Colonic mucosa (tissue), 4 donors: ENCODE measurements around the gene SLC39A3. TPM values are rescaled to one million over a fixed set of nuclear protein-coding genes. Genes with fewer than 3 reads are reported as not detected.

ENCODE experiments used
- DNase-seq: peaks from one replicate; pipeline ENCODE4 v3.0.0-alpha.2; 2020
- H3K27ac ChIP-seq: fragments of 200-600 bp; one replicate; pipeline ENCODE4 v1.8.0; 2021
- H3K27me3 ChIP-seq: fragments of 200-600 bp; one replicate; pipeline ENCODE4 v1.8.0; 2021
- H3K36me3 ChIP-seq: fragments of 200-600 bp; one replicate; pipeline ENCODE4 v1.8.0; 2021
- H3K4me1 ChIP-seq: fragments of 200-600 bp; one replicate; pipeline ENCODE4 v1.8.0; 2021; ENCODE audit warnings: mild to moderate bottlenecking
- H3K4me3 ChIP-seq: fragments of 200-600 bp; one replicate; pipeline ENCODE4 v1.8.0; 2021
- H3K9ac ChIP-seq, 2 donors: one replicate each; pipeline ENCODE4 v1.7.0; 2013; ENCODE audit warnings: control low read depth in 2 of 2, low read depth in 2 of 2, low read length in 2 of 2
- H3K9me3 ChIP-seq: fragments of 200-600 bp; one replicate; pipeline ENCODE4 v1.8.0; 2021
- CTCF ChIP-seq: fragments of 200-600 bp; IDR thresholded peaks from one replicate; pipeline ENCODE4 v1.8.0; 2022; ENCODE audit warnings: antibody characterized with exemption, mild to moderate bottlenecking
- intact Hi-C: fragments of 100-400 bp; cut with DNase I; formaldehyde crosslinking; loops from one replicate; pipeline ENCODE4 v1.14.1; 2022
- total RNA-seq, 2 donors: library from RNA; stranded (reverse); fragmentation: NEBNext Ultra II Directional in 1 of 2; extraction: Animal tissue kit (Norgen Biotek cat#: 25700) in 1 of 2; gene quantifications; one replicate each; pipeline ENCODE4 v1.2.1, GENCODE V29; 2021
- donor health status: healthy.
- donor health status: DM: no; HTN: no; CAD: no.
- donor health status: DM: no; HTN: no; CAD: no.

The SLC39A3 gene
- total RNA-seq, 2 donors from 2014 or later: 14.8 to 34.3 TPM

GRCh38 chr19:2719232-2719735, 20.5 kb downstream of the SLC39A3 start:
- H3K9ac ChIP-seq: no peak overlapping the region
- no peak overlapping the region for H3K27ac ChIP-seq
- DNase-seq: no peak
- intact Hi-C loops: no loop called here
- no peaks in the 10 kb centered on the region for H3K9me3 ChIP-seq
- no peak overlapping the region for H3K4me3 ChIP-seq
- H3K4me1 ChIP-seq: no peaks in the 10 kb centered on the region
- TF ChIP-seq CTCF: no peak
- H3K36me3 ChIP-seq: no peaks in the 10 kb centered on the region
- peaks cover 24% of the 10 kb centered on the region for H3K27me3 ChIP-seq

- no peaks in the 10 kb centered on the region for H3K4me1 ChIP-seq
- H3K27me3 ChIP-seq: peaks cover 24% of the 10 kb centered on the region
- no peak overlapping the region for H3K4me3 ChIP-seq
- intact Hi-C loops: no loop called here
- no peak overlapping the region for H3K27ac ChIP-seq
- TF ChIP-seq CTCF: no peak
- no peak overlapping the region for H3K9ac ChIP-seq
- H3K36me3 ChIP-seq: no peaks in the 10 kb centered on the region
- DNase-seq: no peak
- H3K9me3 ChIP-seq: no peaks in the 10 kb centered on the region
Measured at GRCh38 chr19:2717638-2718541, 21.9 kb downstream of the SLC39A3 start.

- Histone ChIP-seq H3K4me1 (no peaks in the 10 kb centered on the region), H3K9me3 (no peaks in the 10 kb centered on the region), H3K4me3 (no peak overlapping the region), H3K27ac (no peak overlapping the region), H3K36me3 (no peaks in the 10 kb centered on the region), H3K9ac (no peak overlapping the region), H3K27me3 (peaks cover 19% of the 10 kb centered on the region)
- TF ChIP-seq CTCF: no peak
- intact Hi-C loops: no loop called here
- DNase-seq: no peak
Measured at GRCh38 chr19:2716722-2717637, 22.8 kb downstream of the SLC39A3 start.

- Histone ChIP-seq H3K27ac (no peak overlapping the region), H3K9me3 (no peaks in the 10 kb centered on the region), H3K9ac (no peak overlapping the region), H3K27me3 (peaks cover 12% of the 10 kb centered on the region), H3K36me3 (no peaks in the 10 kb centered on the region), H3K4me1 (no peaks in the 10 kb centered on the region), H3K4me3 (no peak overlapping the region)
- no peak for DNase-seq
- no peak for TF ChIP-seq CTCF
- intact Hi-C loops: no loop called here
Measured at GRCh38 chr19:2716275-2716650, 23.6 kb downstream of the SLC39A3 start.

GRCh38 chr19:2715470-2716274, 24.1 kb downstream of the SLC39A3 start:
- Histone ChIP-seq H3K9ac (no peak overlapping the region), H3K27ac (no peak overlapping the region), H3K4me1 (no peaks in the 10 kb centered on the region), H3K36me3 (no peaks in the 10 kb centered on the region), H3K9me3 (no peaks in the 10 kb centered on the region), H3K4me3 (no peak overlapping the region), H3K27me3 (peaks cover 10% of the 10 kb centered on the region)
- no peak for DNase-seq
- TF ChIP-seq CTCF: no peak
- intact Hi-C loops: no loop called here
